Activated T-helper 17 cell treated with anti-CD3 and anti-CD28 coated beads, Interleukin-2, amount 50 U/mL, for 72 hours (primary cell): ENCODE data around the gene ATXN3. TPM values are rescaled to one million over a fixed set of nuclear protein-coding genes. Genes with fewer than 3 reads are reported as not detected.

Experiments used
- ATAC-seq: fragments of 150-1000 bp; cut with Tn5 transposase; replicated peaks from 2 replicates; pipeline ENCODE4 v1.10.0; 2021; ENCODE audit warnings: mild to moderate bottlenecking, moderate library complexity
- H3K27ac Mint-ChIP-seq: one replicate; pipeline ENCODE4 v1.8.0; 2022; ENCODE audit warnings: mixed read lengths
- H3K27me3 Mint-ChIP-seq: one replicate; pipeline ENCODE4 v1.8.0; 2022; ENCODE audit warnings: mixed read lengths
- H3K36me3 Mint-ChIP-seq: one replicate; pipeline ENCODE4 v1.8.0; 2022; ENCODE audit warnings: low read depth, mild to moderate bottlenecking, mixed read lengths
- H3K4me1 Mint-ChIP-seq: one replicate; pipeline ENCODE4 v1.8.0; 2022; ENCODE audit warnings: mixed read lengths
- H3K4me3 Mint-ChIP-seq: one replicate; pipeline ENCODE4 v1.8.0; 2022; ENCODE audit warnings: mild to moderate bottlenecking, mixed read lengths
- H3K9me3 Mint-ChIP-seq: one replicate; pipeline ENCODE4 v1.8.0; 2022; ENCODE audit warnings: mixed read lengths
- total RNA-seq, 2 donors: library from RNA; stranded (reverse); gene quantifications; one replicate each; pipeline ENCODE4 v1.2.3, GENCODE V29; 2022

Gene ATXN3
- total RNA-seq: 10 to 100 TPM; 21.8 to 31.7 TPM

DNA sequence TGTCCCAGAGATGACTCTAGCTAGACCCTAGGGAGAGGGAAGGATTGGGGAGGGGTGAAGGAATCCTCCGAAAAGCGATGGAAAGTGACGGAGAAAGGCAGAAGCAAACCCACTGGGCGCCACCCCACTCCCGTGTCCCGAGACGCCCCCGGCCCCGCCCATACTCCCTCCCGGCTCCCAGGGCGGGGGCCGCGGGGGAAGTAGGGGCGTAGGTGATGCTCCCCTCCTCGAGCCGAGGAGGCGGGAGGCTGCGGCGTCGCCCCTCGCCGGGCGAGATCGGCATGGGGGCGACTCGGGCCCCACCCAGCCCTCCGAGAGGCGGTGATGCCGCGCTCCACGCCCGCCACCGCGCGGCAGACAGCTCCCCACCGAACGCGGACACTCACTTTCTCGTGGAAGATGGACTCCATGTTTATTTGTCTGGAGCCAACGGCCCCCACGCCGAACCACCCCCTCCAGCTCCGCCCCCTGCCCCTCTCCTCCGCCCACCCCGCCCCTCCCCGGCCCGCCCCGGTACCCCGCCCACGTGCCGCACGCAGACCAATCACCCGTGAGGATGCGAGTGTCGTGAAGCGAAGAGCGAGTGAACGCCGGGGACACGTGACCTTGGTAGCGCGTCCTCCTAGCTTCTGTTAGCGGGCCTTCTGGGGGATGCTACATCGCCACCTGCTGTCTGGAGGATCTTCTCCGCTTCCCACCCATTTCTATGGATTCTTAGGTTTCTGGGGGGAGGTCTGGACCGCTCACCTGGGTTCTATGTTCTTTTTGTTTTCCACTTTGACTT, at the start of gene ATXN3:
TSS of gene ATXN3 (minus strand) at position 440 of the 784 bp plus-strand sequence. CDS start at position 410, 30 bp downstream.
- H3K4me1 Mint-ChIP-seq: peaks cover 23% of the 10 kb centered on the region
- ATAC-seq: peak; percentile 97
- no peaks in the 10 kb centered on the region for H3K36me3 Mint-ChIP-seq
- peak within 1 kb of the TSS; percentile 93 for H3K27ac Mint-ChIP-seq
- H3K27me3 Mint-ChIP-seq: no peaks in the 10 kb centered on the region
- no peaks in the 10 kb centered on the region for H3K9me3 Mint-ChIP-seq
- H3K4me3 Mint-ChIP-seq: peak within 1 kb of the TSS; percentile 95

- ATAC-seq: no peak
- H3K27me3 Mint-ChIP-seq: no peaks in the 10 kb centered on the region
- no peak overlapping the region for H3K4me3 Mint-ChIP-seq
- no peak overlapping the region for H3K27ac Mint-ChIP-seq
- peaks cover 3% of the 10 kb centered on the region for H3K4me1 Mint-ChIP-seq
- H3K36me3 Mint-ChIP-seq: peaks cover 96% of the 10 kb centered on the region
- H3K9me3 Mint-ChIP-seq: no peaks in the 10 kb centered on the region
Measured at GRCh38 chr14:92154283-92154942, 48.0 kb upstream of the ATXN3 start.

DNA sequence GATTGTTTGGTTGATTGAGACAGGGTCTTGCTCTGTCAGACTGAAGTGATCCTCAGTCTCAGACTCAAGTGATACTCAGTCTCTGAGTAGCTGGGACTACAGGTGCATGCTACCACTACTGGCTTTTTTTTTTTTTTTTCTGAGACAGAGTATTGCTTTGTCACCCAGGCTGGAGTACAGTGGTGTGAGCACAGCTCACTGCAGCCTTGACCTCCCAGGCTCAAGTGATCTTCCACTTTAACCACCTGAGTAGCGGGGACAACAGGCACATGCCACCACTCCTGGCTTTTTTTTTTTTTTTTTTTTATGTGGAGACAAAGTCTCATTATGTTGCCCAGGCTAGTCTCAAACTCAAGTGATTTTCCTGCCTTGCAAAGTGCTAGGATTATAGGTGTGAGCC, 47.2 kb upstream of the ATXN3 start:
- Mint-ChIP-seq H3K27ac (peak overlapping the region; percentile 43), H3K9me3 (no peaks in the 10 kb centered on the region), H3K27me3 (no peaks in the 10 kb centered on the region), H3K4me3 (no peak overlapping the region), H3K36me3 (peaks cover 95% of the 10 kb centered on the region), H3K4me1 (peaks cover 3% of the 10 kb centered on the region)
- no peak for ATAC-seq

DNA sequence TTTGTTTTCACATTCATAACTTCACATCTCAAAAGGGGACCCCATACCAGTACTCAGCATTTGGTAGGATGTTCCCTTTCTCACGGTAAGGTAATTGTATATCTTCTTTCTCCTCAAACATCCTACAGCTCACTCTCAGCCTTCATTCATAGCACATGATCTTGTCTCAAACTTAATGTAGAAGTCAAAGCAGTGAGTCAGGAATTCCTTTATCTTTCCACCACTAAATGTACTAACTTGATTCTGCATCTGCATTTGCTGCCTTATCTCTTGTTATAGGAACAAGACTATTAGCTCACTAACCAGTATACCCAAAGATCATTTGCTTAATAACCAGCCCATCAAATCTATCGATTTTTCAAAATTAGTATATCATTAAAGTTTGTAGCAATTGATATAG, 38.3 kb upstream of the ATXN3 start:
- Mint-ChIP-seq H3K27me3 (no peaks in the 10 kb centered on the region), H3K4me3 (no peak overlapping the region), H3K9me3 (no peaks in the 10 kb centered on the region), H3K27ac (no peak overlapping the region), H3K36me3 (peaks cover 96% of the 10 kb centered on the region), H3K4me1 (peaks cover 10% of the 10 kb centered on the region)
- no peak for ATAC-seq

GRCh38 chr14:92143962-92144361, 37.6 kb upstream of the ATXN3 start:
- Mint-ChIP-seq H3K27ac (peak overlapping the region; percentile 18), H3K27me3 (no peaks in the 10 kb centered on the region), H3K36me3 (peaks cover 96% of the 10 kb centered on the region), H3K4me3 (no peak overlapping the region), H3K4me1 (peaks cover 10% of the 10 kb centered on the region), H3K9me3 (no peaks in the 10 kb centered on the region)
- ATAC-seq: no peak

- ATAC-seq: no peak
- H3K27ac Mint-ChIP-seq: no peak overlapping the region
- H3K27me3 Mint-ChIP-seq: no peaks in the 10 kb centered on the region
- no peaks in the 10 kb centered on the region for H3K9me3 Mint-ChIP-seq
- peaks cover 10% of the 10 kb centered on the region for H3K4me1 Mint-ChIP-seq
- peaks cover 97% of the 10 kb centered on the region for H3K36me3 Mint-ChIP-seq
- H3K4me3 Mint-ChIP-seq: no peak overlapping the region
Measured at GRCh38 chr14:92143309-92143708, 36.9 kb upstream of the ATXN3 start.

DNA sequence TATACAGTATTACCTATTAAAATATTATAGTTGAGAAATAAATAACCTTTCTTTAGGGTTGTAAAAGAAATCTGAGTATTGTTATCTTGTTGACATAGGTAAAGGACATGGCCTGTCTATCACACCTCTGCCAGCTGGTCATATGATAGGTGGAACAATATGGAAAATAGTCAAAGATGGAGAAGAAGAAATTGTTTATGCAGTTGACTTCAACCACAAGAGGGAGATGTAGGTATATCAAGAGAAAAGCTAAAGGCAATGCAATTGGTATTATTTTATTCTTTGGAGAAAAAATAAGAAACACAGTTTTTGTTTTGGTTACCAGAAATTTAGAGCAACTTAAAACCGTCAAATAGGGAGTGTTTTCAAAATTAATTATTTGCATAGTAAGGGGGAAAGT, 28.9 kb upstream of the ATXN3 start:
- H3K9me3 Mint-ChIP-seq: no peaks in the 10 kb centered on the region

GRCh38 chr14:92134456-92134855, 28.1 kb upstream of the ATXN3 start:
- H3K36me3 Mint-ChIP-seq: peaks cover 99% of the 10 kb centered on the region
- H3K4me1 Mint-ChIP-seq: peaks cover 4% of the 10 kb centered on the region
- no peak overlapping the region for H3K4me3 Mint-ChIP-seq
- no peak for ATAC-seq
- H3K9me3 Mint-ChIP-seq: no peaks in the 10 kb centered on the region
- no peak overlapping the region for H3K27ac Mint-ChIP-seq
- H3K27me3 Mint-ChIP-seq: no peaks in the 10 kb centered on the region

More for the DNA sequence above, 28.9 kb upstream of the ATXN3 start:
- Mint-ChIP-seq H3K4me1 (no peaks in the 10 kb centered on the region), H3K4me3 (no peak overlapping the region), H3K36me3 (peaks cover 99% of the 10 kb centered on the region), H3K27ac (no peak overlapping the region), H3K27me3 (no peaks in the 10 kb centered on the region)
- no peak for ATAC-seq

DNA sequence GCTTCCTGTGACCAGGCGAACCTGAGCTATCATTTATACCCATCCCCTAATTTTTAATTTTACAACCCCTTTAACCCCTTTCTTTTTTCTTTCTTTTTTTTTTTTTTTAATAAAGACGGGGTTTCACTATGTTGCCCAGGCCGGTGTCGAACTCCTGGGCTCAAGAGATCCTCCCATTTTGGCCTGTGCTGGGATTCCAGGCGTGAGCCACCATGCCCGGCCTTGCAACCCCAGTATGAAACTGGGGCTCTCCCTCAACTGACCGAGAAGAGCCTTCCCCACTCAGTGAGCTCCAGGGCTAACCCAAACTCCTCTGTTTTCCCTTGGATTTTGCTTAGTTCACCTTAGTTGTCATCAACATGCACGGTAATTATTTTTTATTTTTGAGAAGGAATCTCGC, 16.4 kb upstream of the ATXN3 start:
- peaks cover 67% of the 10 kb centered on the region for H3K36me3 Mint-ChIP-seq
- peak overlapping the region; percentile 99 for H3K4me3 Mint-ChIP-seq
- H3K27ac Mint-ChIP-seq: peak overlapping the region; percentile 98
- no peak for ATAC-seq
- H3K27me3 Mint-ChIP-seq: no peaks in the 10 kb centered on the region
- no peaks in the 10 kb centered on the region for H3K9me3 Mint-ChIP-seq
- H3K4me1 Mint-ChIP-seq: peaks cover 28% of the 10 kb centered on the region

DNA sequence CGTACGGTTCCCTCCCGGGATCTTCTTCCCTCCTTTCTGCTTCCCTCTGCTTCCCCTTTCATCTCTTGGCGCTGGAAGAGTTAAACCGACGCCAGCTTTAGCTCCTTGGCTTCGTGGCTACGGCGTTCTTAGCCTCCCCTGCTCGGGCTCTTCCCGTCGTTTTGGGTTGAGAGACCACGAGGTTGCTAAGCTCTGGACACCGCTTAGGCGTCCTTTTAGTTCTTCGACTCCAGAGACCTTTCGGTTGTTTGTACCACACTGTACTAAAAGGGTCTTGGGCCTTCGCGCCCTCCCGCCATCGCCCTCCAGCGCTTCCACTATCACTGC, 15.9 kb upstream of the ATXN3 start:
- peaks cover 23% of the 10 kb centered on the region for H3K4me1 Mint-ChIP-seq
- no peak for ATAC-seq
- peaks cover 67% of the 10 kb centered on the region for H3K36me3 Mint-ChIP-seq
- peak overlapping the region; percentile 99 for H3K4me3 Mint-ChIP-seq
- H3K27me3 Mint-ChIP-seq: no peaks in the 10 kb centered on the region
- peak overlapping the region; percentile 98 for H3K27ac Mint-ChIP-seq
- no peaks in the 10 kb centered on the region for H3K9me3 Mint-ChIP-seq

- H3K36me3 Mint-ChIP-seq: peaks cover 67% of the 10 kb centered on the region
Measured at GRCh38 chr14:92121670-92122350, 15.4 kb upstream of the ATXN3 start, which contains the start of the genes CPSF2 and NDUFB1. TSS of gene CPSF2 (plus strand) at chr14:92121969. CDS start at chr14:92130985, 9,016 bp downstream. TSS of gene NDUFB1 (minus strand) at chr14:92121706. CDS start at chr14:92117637, 4,069 bp downstream.

DNA sequence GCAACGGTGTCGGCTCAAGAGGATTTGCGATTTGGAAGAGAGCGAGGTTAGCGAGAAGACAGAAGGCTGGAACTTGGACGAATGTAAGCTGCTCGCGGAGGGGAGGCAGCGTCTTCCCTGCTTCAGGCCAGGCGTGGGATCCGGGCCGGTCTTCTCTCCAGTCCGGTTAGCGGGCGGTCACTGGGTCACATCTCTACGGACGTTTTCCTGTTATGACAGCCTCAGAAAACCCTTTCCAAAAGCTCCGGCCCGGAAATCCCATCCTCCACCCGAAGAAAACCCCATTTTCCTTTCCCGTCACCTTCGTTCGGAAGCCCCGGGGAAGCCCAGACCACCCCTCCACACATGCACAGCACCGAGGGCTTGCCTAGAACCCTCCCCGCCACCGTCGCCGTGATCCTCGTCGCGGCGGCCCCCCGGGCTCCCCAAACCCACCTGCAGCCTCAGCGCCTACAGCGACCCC, 14.9 kb upstream of the ATXN3 start:
- Mint-ChIP-seq H3K9me3 (no peaks in the 10 kb centered on the region), H3K27ac (peak overlapping the region; percentile 98), H3K27me3 (no peaks in the 10 kb centered on the region), H3K36me3 (peaks cover 67% of the 10 kb centered on the region), H3K4me3 (peak overlapping the region; percentile 99), H3K4me1 (peaks cover 18% of the 10 kb centered on the region)
- peak; percentile 43 for ATAC-seq

More at GRCh38 chr14:92121670-92122350, 15.4 kb upstream of the ATXN3 start, which contains the start of the genes CPSF2 and NDUFB1:
- Mint-ChIP-seq H3K4me3 (peak within 1 kb of the TSS; percentile 99), H3K9me3 (no peaks in the 10 kb centered on the region), H3K4me1 (peaks cover 18% of the 10 kb centered on the region), H3K27me3 (no peaks in the 10 kb centered on the region), H3K27ac (peak within 1 kb of the TSS; percentile 98)
- peak; percentile 95 for ATAC-seq

DNA sequence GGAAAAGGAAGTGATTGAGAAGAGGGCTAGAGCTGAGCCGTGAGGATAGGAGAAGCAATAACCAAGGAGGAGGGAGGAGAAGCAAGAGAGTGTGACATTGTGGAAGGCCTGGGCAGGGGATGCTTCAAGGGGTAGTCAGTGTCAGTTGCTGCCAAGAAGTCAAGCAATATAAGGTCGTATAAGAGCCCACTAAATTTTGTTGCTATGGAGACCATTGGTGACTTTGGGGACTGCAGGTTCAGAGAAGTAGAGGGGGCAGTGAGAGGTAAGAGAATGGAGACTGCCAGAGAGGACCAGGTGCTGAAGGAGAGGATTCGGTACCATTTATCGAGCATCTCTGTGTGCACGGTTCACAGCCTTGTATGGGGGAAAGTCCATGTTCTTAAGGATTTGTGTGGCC, 3.1 kb upstream of the ATXN3 start:
- no peak overlapping the region for H3K27ac Mint-ChIP-seq
- no peak overlapping the region for H3K4me3 Mint-ChIP-seq
- H3K27me3 Mint-ChIP-seq: no peaks in the 10 kb centered on the region
- no peak for ATAC-seq
- no peaks in the 10 kb centered on the region for H3K9me3 Mint-ChIP-seq
- no peaks in the 10 kb centered on the region for H3K36me3 Mint-ChIP-seq
- H3K4me1 Mint-ChIP-seq: peaks cover 10% of the 10 kb centered on the region
